Neuronal stem cell (in vitro differentiated cells): Measurements from ENCODE around the gene SCYL1.
A peak's percentile ranks its signal among the peaks of the same experiment; 100 is the strongest.
"Not testable (repeated sequence)": the region's sequence is repeated elsewhere in the genome, so short reads cannot be mapped to it uniquely, and the experiment has no call there.

Source experiments
- DNase-seq: peaks from one replicate; pipeline ENCODE4 v3.0.0-alpha.2; 2013; ENCODE audit warnings: low spot score
- H2AFZ ChIP-seq: one replicate; pipeline ENCODE4 v1.6.1; 2013; ENCODE audit warnings: mild to moderate bottlenecking, low read length, inconsistent platforms
- H2AK5ac ChIP-seq: 2 replicates; pipeline ENCODE4 v1.6.1; 2013; ENCODE audit warnings: low read depth, mild to moderate bottlenecking, inconsistent platforms, low read length, moderate library complexity, mixed read lengths
- H2BK120ac ChIP-seq: 2 replicates; pipeline ENCODE4 v1.6.1; 2013; ENCODE audit warnings: low read depth, mild to moderate bottlenecking, inconsistent platforms, low read length, moderate library complexity, mixed read lengths
- H2BK12ac ChIP-seq: one replicate; pipeline ENCODE4 v1.6.1; 2013; ENCODE audit warnings: low read length, inconsistent platforms
- H2BK15ac ChIP-seq: 2 replicates; pipeline ENCODE4 v1.6.1; 2013; ENCODE audit warnings: mild to moderate bottlenecking, low read length, inconsistent platforms, mixed read lengths
- H2BK5ac ChIP-seq: one replicate; pipeline ENCODE4 v1.6.1; 2013; ENCODE audit warnings: inconsistent platforms, mild to moderate bottlenecking, low read length, moderate library complexity
- H3K14ac ChIP-seq: one replicate; pipeline ENCODE4 v1.6.1; 2013; ENCODE audit warnings: low read length, inconsistent platforms
- H3K18ac ChIP-seq: 2 replicates; pipeline ENCODE4 v1.6.1; 2013; ENCODE audit warnings: low read length, inconsistent platforms
- H3K23ac ChIP-seq: 2 replicates; pipeline ENCODE4 v1.6.1; 2013; ENCODE audit warnings: low read depth, mild to moderate bottlenecking, mixed read lengths, low read length, inconsistent platforms; ENCODE audit not compliant: poor library complexity
- H3K27ac ChIP-seq: replicated peaks from 3 replicates; pipeline ENCODE4 v1.5.1; 2013; ENCODE audit warnings: low read length, inconsistent platforms
- H3K27me3 ChIP-seq, 3 experiments: 2 replicates each; pipeline ENCODE4 v1.6.1; 2013; ENCODE audit warnings: low read length in 3 of 3, mild to moderate bottlenecking in 2 of 3, inconsistent platforms in 1 of 3, low read depth in 1 of 3, mixed read lengths in 1 of 3, moderate library complexity in 1 of 3; ENCODE audit not compliant: control insufficient read depth in 3 of 3, insufficient read depth in 3 of 3
- H3K36me3 ChIP-seq, 2 donors: replicated peaks in 1 of 2; 2 replicates each; pipeline ENCODE4 v1.6.1; 2013; ENCODE audit warnings: low read length in 2 of 2; ENCODE audit not compliant: control insufficient read depth in 2 of 2, insufficient read depth in 2 of 2
- H3K4ac ChIP-seq: 2 replicates; pipeline ENCODE4 v1.6.1; 2013; ENCODE audit warnings: inconsistent platforms, mild to moderate bottlenecking, low read length, moderate library complexity
- H3K4me1 ChIP-seq, 2 donors: 1 replicate in 1 of 2; 2 replicates in 1 of 2; pipeline ENCODE4 v1.6.1; 2013; ENCODE audit warnings: low read length in 2 of 2, low read depth in 1 of 2; ENCODE audit not compliant: control insufficient read depth in 2 of 2, insufficient read depth in 1 of 2
- H3K4me2 ChIP-seq: one replicate; pipeline ENCODE4 v1.6.1; 2013; ENCODE audit warnings: mild to moderate bottlenecking, low read length, inconsistent platforms; ENCODE audit not compliant: insufficient read depth, poor library complexity, severe bottlenecking
- H3K4me3 ChIP-seq, 2 donors: 2 replicates each; pipeline ENCODE4 v1.5.1; 2013; ENCODE audit warnings: low read length in 2 of 2, mild to moderate bottlenecking in 2 of 2, inconsistent platforms in 1 of 2, moderate library complexity in 1 of 2
- H3K79me1 ChIP-seq: one replicate; pipeline ENCODE4 v1.6.1; 2013; ENCODE audit warnings: low read depth, mild to moderate bottlenecking, inconsistent platforms, low read length, moderate library complexity
- H3K9ac ChIP-seq: one replicate; pipeline ENCODE4 v1.6.1; 2013; ENCODE audit warnings: mild to moderate bottlenecking, low read depth, low read length, inconsistent platforms; ENCODE audit not compliant: poor library complexity
- H3K9me3 ChIP-seq, 2 donors: replicated peaks in 1 of 2; 2 replicates each; pipeline versions ENCODE3 to v1.6.1; 2013; ENCODE audit warnings: low read length in 2 of 2, mild to moderate bottlenecking in 2 of 2, inconsistent platforms in 1 of 2, low read depth in 1 of 2, mixed read lengths in 1 of 2, moderate library complexity in 1 of 2; ENCODE audit not compliant: control insufficient read depth in 2 of 2, insufficient read depth in 1 of 2
- H4K8ac ChIP-seq: one replicate; pipeline ENCODE4 v1.6.1; 2013; ENCODE audit warnings: low read depth, mild to moderate bottlenecking, inconsistent platforms, low read length, moderate library complexity
- H4K91ac ChIP-seq: one replicate; pipeline ENCODE4 v1.6.1; 2013; ENCODE audit warnings: low read length, low read depth, mild to moderate bottlenecking, inconsistent platforms; ENCODE audit not compliant: poor library complexity
- WGBS, 2 donors: extraction: QIAGEN DNeasy Blood & Tissue Kit; methylation state at CpG; one replicate each; pipeline ENCODE4 v1.1.7; 2013; ENCODE audit warnings: missing lambda C conversion rate in 2 of 2, mixed read lengths in 1 of 2; ENCODE audit not compliant: insufficient read length in 2 of 2, insufficient replicate concordance in 1 of 2; ENCODE audit errors: extremely low coverage in 2 of 2; 5-methylcytosine and 5-hydroxymethylcytosine counted together

The SCYL1 gene

GRCh38 chr11:65522718-65523630 lies 1.9 kb upstream of the SCYL1 start:
- H3K4me2 ChIP-seq, H3K9ac ChIP-seq, H3K9me3 ChIP-seq, H3K4ac ChIP-seq, H3K27me3 ChIP-seq, H3K4me3 ChIP-seq, H2BK15ac ChIP-seq, H3K18ac ChIP-seq, H3K23ac ChIP-seq, H2BK12ac ChIP-seq, H4K8ac ChIP-seq, H2BK5ac ChIP-seq, H3K14ac ChIP-seq, DNase-seq, H2BK120ac ChIP-seq, H2AK5ac ChIP-seq, H3K27ac ChIP-seq, H4K91ac ChIP-seq: not testable (repeated sequence)
- H3K79me1 ChIP-seq, result peaks cover 15% of the 10 kb centered on the region
- peak overlapping the region; percentile 66 for H2AFZ ChIP-seq
- H3K4me1 ChIP-seq, result peaks cover 11 to 22% of the 10 kb centered on the region in 2 donors
- WGBS, 2 donors, result no CpG with 5 or more reads among the region's 18 CpGs
- H3K36me3 ChIP-seq, result peaks cover 14 to 15% of the 10 kb centered on the region in 2 donors

- not testable (repeated sequence) for DNase-seq, H3K4ac ChIP-seq, H3K27me3 ChIP-seq, H4K8ac ChIP-seq, H2BK120ac ChIP-seq, H3K18ac ChIP-seq, H3K14ac ChIP-seq, H2AFZ ChIP-seq, H3K9ac ChIP-seq, H2BK5ac ChIP-seq, H3K4me2 ChIP-seq, H4K91ac ChIP-seq, H3K23ac ChIP-seq, H3K27ac ChIP-seq, H3K9me3 ChIP-seq, H2BK12ac ChIP-seq, H3K4me3 ChIP-seq
- Histone ChIP-seq H2BK15ac (peak overlapping the region; percentile 90), H3K4me1 (peaks cover 11 to 22% of the 10 kb centered on the region in 2 donors), H2AK5ac (peak overlapping the region; percentile 86), H3K36me3 (peaks cover 14 to 15% of the 10 kb centered on the region in 2 donors), H3K79me1 (peaks cover 15% of the 10 kb centered on the region)
- WGBS, 2 donors, result no CpG with 5 or more reads among the region's 7 CpGs
These were observed 1.3 kb upstream of the SCYL1 start for GRCh38 chr11:65523631-65523968.

- Histone ChIP-seq H3K36me3 (peaks cover 17 to 19% of the 10 kb centered on the region in 2 donors), H2AFZ (peak overlapping the region; percentile 78), H3K9ac (peak overlapping the region; percentile 30), H3K27ac (no peak overlapping the region), H3K14ac (peak overlapping the region; percentile 31), H2BK120ac (no peak overlapping the region), H3K4me2 (peak overlapping the region; percentile 62), H3K9me3 (peaks cover 0 to 3% of the 10 kb centered on the region in 2 donors), H3K27me3 (peaks cover 0 to 4% (median 0%) of the 10 kb centered on the region in 3 experiments), H2AK5ac (peak overlapping the region; percentile 86), H3K18ac (peak overlapping the region; percentile 89), H3K4me1 (peaks cover 11 to 25% of the 10 kb centered on the region in 2 donors), H3K79me1 (peaks cover 18% of the 10 kb centered on the region), H3K4me3 (peak overlapping the region; percentile 46 to 71), H4K8ac (no peak overlapping the region), H2BK15ac (peak overlapping the region; percentile 90), H3K23ac (no peak overlapping the region), H3K4ac (no peak overlapping the region), H2BK5ac (no peak overlapping the region), H2BK12ac (peak overlapping the region; percentile 75), H4K91ac (no peak overlapping the region)
- no peak for DNase-seq
- no CpG with 5 or more reads among the region's 12 CpGs for WGBS, 2 donors
These were observed 706 bp upstream of the SCYL1 start for GRCh38 chr11:65524014-65524740.
